Panc1 (cell line): ENCODE measurements around the gene GAL3ST3. TPM values are rescaled to one million over a fixed set of nuclear protein-coding genes. Genes with fewer than 3 reads are reported as not detected.

ENCODE experiments used
- ATAC-seq: fragments of 200-7000 bp; cut with Tn5 transposase; 2 replicates; pipeline ENCODE4 v1.9.1; 2020; ENCODE audit warnings: mild to moderate bottlenecking, moderate library complexity
- BruUV-seq: library from RNA; stranded (reverse); fragments of 400-500 nt; replicated peaks from 2 replicates; lab custom pipeline; 2021; lab: Mats Ljungman, UMichigan
- CTCF ChIA-PET: fragments of 300-600 bp; sonication (Branson Sonifier 250); formaldehyde crosslinking; loops from one replicate; lab custom pipeline; 2022; ENCODE audit warnings: antibody characterized with exemption; lab: Charles Lee
- POLR2A ChIA-PET: fragments of 300-600 bp; sonication (Branson Sonifier 250); formaldehyde crosslinking; loops from one replicate; lab custom pipeline; 2022; ENCODE audit warnings: antibody characterized with exemption; lab: Charles Lee
- DNase-seq: peaks from one replicate; pipeline ENCODE4 v3.0.0-alpha.2; 2010; ENCODE audit warnings: low read depth, low spot score
- H3K27ac ChIP-seq: 2 replicates; pipeline ENCODE4 v1.5.1; 2011; ENCODE audit warnings: mild to moderate bottlenecking, low read length, inconsistent platforms
- H3K27me3 ChIP-seq: fragments of 200-500 bp; sonication (Bioruptor generic); 2 replicates; pipeline ENCODE4 v1.6.0; 2014; ENCODE audit warnings: low read length, inconsistent platforms; ENCODE audit not compliant: control insufficient read depth, insufficient read depth
- H3K36me3 ChIP-seq: fragments of 200-500 bp; sonication (Bioruptor generic); 2 replicates; pipeline ENCODE4 v1.5.1; 2014; ENCODE audit warnings: inconsistent platforms, mild to moderate bottlenecking, low read length, moderate library complexity; ENCODE audit not compliant: control insufficient read depth, insufficient read depth
- H3K4me1 ChIP-seq: 2 replicates; pipeline ENCODE4 v1.5.1; 2011; ENCODE audit warnings: inconsistent platforms, mild to moderate bottlenecking, low read length, moderate library complexity; ENCODE audit not compliant: control insufficient read depth, insufficient read depth
- H3K4me3 ChIP-seq, 2 experiments: 2 replicates each; pipeline ENCODE4 v1.5.1; 2011 to 2012; ENCODE audit warnings: low read depth in 2 of 2, low read length in 2 of 2, mild to moderate bottlenecking in 2 of 2, inconsistent platforms in 1 of 2, moderate library complexity in 1 of 2
- H3K9me3 ChIP-seq: fragments of 200-500 bp; sonication (Bioruptor generic); 2 replicates; pipeline ENCODE4 v1.5.1; 2014; ENCODE audit warnings: low read depth, mild to moderate bottlenecking, inconsistent platforms, low read length, moderate library complexity; ENCODE audit not compliant: control insufficient read depth, insufficient read depth
- POLR2AphosphoS5 ChIP-seq: IDR thresholded peaks from 2 replicates; pipeline ENCODE4 v1.6.1; 2012; ENCODE audit warnings: mild to moderate bottlenecking, low read depth, low read length, moderate library complexity
- SIN3A ChIP-seq: IDR thresholded peaks from 2 replicates; pipeline ENCODE4 v1.6.1; 2012; ENCODE audit warnings: low read depth, mild to moderate bottlenecking, low read length, moderate library complexity, borderline replicate concordance; ENCODE audit not compliant: insufficient read depth
- TCF7L2 ChIP-seq: IDR thresholded peaks from 2 replicates; pipeline ENCODE4 v1.6.1; 2011; ENCODE audit warnings: mild to moderate bottlenecking, low read depth, low read length, inconsistent platforms
- in situ Hi-C: cut with HindIII; loops from 2 replicates; pipeline ENCODE4 v1.10.0; 2016; ENCODE audit warnings: low sequenced_read_pairs, low pct_unique_long_range_greater_than_20kb
- intact Hi-C: fragments of 100-400 bp; cut with micrococcal nuclease; formaldehyde crosslinking; loops from one replicate; pipeline ENCODE4 v1.10.0; 2022; ENCODE audit not compliant: unreplicated experiment
- total RNA-seq: library from RNA; stranded (reverse); gene quantifications from one replicate; pipeline ENCODE4 v1.2.1, GENCODE V29; 2021; ENCODE audit not compliant: unreplicated experiment
- TF ChIP-seq, protein P1 (sequence below): fragments of 450-650 bp; IDR thresholded peaks from 2 replicates; pipeline ENCODE4 v1.5.1; 2017; ENCODE audit warnings: mild to moderate bottlenecking
- TF ChIP-seq, protein P2 (sequence below), 2 experiments: IDR thresholded peaks; 2 replicates each; pipeline ENCODE4 v1.6.1; 2011 to 2012; ENCODE audit warnings: low read depth in 2 of 2, control low read depth in 1 of 2, low read length in 1 of 2, mild to moderate bottlenecking in 1 of 2, moderate library complexity in 1 of 2; ENCODE audit not compliant: insufficient read depth in 1 of 2

GAL3ST3 gene
- total RNA-seq, 1 experiment from 2014 or later, result not detected

DNA sequence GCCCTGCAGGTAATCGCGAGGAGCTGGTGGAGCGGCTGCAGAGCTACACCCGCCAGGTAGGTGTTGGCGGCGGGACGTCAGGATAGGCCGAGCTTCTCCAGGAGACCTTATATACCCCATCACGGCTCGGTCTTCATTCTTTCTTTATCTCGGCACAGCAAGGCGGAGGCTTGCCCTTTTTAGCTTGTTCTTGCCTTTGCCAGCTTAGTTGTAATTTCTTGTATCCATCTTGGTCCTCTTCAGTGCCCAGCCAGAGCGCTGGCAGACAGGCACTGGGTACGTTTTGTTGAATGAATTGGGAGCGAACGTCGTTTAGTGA, 3.7 kb upstream of the GAL3ST3 start:
- no TSS peak for BruUV-seq
- intact Hi-C loops, result no loop called here
- Histone ChIP-seq H3K4me3 (peak overlapping the region; percentile 99), H3K36me3 (peaks cover 28% of the 10 kb centered on the region), H3K4me1 (peaks cover 18% of the 10 kb centered on the region), H3K27me3 (no peaks in the 10 kb centered on the region), H3K27ac (peak overlapping the region; percentile 98), H3K9me3 (no peaks in the 10 kb centered on the region)
- TF ChIP-seq, protein P1, sequence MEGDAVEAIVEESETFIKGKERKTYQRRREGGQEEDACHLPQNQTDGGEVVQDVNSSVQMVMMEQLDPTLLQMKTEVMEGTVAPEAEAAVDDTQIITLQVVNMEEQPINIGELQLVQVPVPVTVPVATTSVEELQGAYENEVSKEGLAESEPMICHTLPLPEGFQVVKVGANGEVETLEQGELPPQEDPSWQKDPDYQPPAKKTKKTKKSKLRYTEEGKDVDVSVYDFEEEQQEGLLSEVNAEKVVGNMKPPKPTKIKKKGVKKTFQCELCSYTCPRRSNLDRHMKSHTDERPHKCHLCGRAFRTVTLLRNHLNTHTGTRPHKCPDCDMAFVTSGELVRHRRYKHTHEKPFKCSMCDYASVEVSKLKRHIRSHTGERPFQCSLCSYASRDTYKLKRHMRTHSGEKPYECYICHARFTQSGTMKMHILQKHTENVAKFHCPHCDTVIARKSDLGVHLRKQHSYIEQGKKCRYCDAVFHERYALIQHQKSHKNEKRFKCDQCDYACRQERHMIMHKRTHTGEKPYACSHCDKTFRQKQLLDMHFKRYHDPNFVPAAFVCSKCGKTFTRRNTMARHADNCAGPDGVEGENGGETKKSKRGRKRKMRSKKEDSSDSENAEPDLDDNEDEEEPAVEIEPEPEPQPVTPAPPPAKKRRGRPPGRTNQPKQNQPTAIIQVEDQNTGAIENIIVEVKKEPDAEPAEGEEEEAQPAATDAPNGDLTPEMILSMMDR, result no peak
- TF ChIP-seq, protein P2, sequence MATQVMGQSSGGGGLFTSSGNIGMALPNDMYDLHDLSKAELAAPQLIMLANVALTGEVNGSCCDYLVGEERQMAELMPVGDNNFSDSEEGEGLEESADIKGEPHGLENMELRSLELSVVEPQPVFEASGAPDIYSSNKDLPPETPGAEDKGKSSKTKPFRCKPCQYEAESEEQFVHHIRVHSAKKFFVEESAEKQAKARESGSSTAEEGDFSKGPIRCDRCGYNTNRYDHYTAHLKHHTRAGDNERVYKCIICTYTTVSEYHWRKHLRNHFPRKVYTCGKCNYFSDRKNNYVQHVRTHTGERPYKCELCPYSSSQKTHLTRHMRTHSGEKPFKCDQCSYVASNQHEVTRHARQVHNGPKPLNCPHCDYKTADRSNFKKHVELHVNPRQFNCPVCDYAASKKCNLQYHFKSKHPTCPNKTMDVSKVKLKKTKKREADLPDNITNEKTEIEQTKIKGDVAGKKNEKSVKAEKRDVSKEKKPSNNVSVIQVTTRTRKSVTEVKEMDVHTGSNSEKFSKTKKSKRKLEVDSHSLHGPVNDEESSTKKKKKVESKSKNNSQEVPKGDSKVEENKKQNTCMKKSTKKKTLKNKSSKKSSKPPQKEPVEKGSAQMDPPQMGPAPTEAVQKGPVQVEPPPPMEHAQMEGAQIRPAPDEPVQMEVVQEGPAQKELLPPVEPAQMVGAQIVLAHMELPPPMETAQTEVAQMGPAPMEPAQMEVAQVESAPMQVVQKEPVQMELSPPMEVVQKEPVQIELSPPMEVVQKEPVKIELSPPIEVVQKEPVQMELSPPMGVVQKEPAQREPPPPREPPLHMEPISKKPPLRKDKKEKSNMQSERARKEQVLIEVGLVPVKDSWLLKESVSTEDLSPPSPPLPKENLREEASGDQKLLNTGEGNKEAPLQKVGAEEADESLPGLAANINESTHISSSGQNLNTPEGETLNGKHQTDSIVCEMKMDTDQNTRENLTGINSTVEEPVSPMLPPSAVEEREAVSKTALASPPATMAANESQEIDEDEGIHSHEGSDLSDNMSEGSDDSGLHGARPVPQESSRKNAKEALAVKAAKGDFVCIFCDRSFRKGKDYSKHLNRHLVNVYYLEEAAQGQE (IDR thresholded peaks at IDR 0.05; ENCODE audit: insufficient read depth in 1 of 2, low read depth in 2 of 2, low read length in 1 of 2), result no peak
- TF ChIP-seq SIN3A, result 0 out of 2 replicates have a peak, but pooled peaks have one; percentile 54
- TF ChIP-seq TCF7L2, result no peak
- no peak for TF ChIP-seq POLR2AphosphoS5
- DNase-seq (no peak), ATAC-seq (no peak)
- POLR2A ChIA-PET, result interaction anchor here (1.3 kb wide), 2 partner anchors 19 to 193 kb away, joined by 4 to 6 read pairs; no protein-coding TSS in a partner anchor
- CTCF ChIA-PET, result interaction anchor here (1.0 kb wide), 1 partner anchor 19 kb away, joined by 6 read pairs; no protein-coding TSS in a partner anchor
- in situ Hi-C loops, result no loop called here

DNA sequence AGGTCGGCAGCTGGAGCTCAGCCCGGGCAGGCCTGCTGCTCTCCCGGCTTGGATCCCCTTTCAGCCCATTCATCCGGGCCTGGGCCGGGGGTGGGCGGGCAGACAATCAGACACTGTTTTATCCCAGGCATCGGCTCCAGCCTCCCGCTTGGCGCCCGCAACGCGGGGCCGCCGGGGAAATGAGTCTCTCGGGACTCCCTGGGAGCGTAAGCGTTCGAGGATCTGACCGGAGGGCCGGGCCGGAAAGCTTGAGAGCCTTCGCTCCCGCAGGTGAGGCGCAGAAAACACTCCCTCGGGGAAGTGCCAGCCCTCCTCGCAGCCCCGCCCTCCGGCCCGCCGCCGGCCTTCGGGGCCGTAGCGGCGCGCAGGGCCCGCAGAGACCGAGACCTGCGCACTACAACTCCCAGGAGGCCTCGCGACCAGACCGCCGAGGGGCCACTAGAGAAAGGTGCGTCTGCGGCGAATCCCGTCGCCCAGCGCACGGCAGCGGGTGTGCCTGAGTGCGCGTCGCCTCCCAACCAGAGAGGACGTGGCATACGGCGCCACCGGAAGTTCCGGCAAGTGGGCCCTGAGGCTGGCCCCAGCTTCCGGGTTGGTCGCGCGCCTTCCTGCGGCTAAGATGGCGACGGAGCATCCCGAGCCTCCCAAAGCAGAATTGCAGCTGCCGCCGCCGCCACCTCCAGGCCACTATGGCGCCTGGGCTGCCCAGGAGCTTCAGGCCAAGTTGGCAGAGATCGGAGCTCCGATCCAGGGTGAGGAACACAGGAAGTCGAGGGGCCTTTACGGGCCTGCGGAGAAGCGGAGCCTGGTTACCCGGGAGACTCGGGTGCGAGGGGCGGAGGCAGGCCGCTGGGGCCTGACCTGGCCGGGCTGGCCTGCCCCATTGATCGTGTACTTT, 3.1 kb upstream of the GAL3ST3 start, which contains the start of gene SF3B2:
Gene SF3B2 (plus strand): TSS at position 599 of the 898 bp plus-strand sequence. CDS start 21 bp downstream, at position 620.
- in situ Hi-C loops (no loop called here), intact Hi-C loops (no loop called here)
- ATAC-seq (peak; percentile 99), DNase-seq (peak; percentile 93)
- ChIA-PET POLR2A (interaction anchor here (0.6 to 1.4 kb wide), 4 partner anchors 19 to 200 kb away, joined by 3 to 9 read pairs (median 5); partner anchors contain the start of gene BANF1), CTCF (interaction anchor here (0.5 to 1.0 kb wide), 5 partner anchors 19 to 1800 kb away, joined by 3 to 7 read pairs (median 6); no protein-coding TSS in a partner anchor)
- Histone ChIP-seq H3K4me1 (peaks cover 18% of the 10 kb centered on the region), H3K27me3 (no peaks in the 10 kb centered on the region), H3K27ac (peak within 1 kb of the TSS; percentile 98), H3K9me3 (no peaks in the 10 kb centered on the region), H3K4me3 (peak within 1 kb of the TSS; percentile 99), H3K36me3 (peaks cover 24% of the 10 kb centered on the region)
- TF ChIP-seq, protein P1, result no peak
- TF ChIP-seq POLR2AphosphoS5 (peak; percentile 91), SIN3A (peak; percentile 88; the same call in 1 of the 2 replicates)
- TF ChIP-seq, protein P2 (IDR thresholded peaks at IDR 0.05; ENCODE audit: insufficient read depth in 1 of 2, low read depth in 2 of 2, low read length in 1 of 2), result 0 out of 4 replicates have a peak, but pooled peaks of 1 of the 2 experiments have one; percentile 51
- no TSS peak for BruUV-seq
